Right atrium auricular region (tissue), 2 donors: ENCODE measurements around the gene FAM222A. TPM values are rescaled to one million over a fixed set of nuclear protein-coding genes. Genes with fewer than 3 reads are reported as not detected.

Source experiments
- DNase-seq: peaks from one replicate; pipeline ENCODE4 v3.0.0-alpha.2; 2019; ENCODE audit warnings: low spot score
- H3K27ac ChIP-seq, 2 donors: fragments of 200-600 bp; sonication (generic); 1 replicate in 1 of 2; 2 replicates in 1 of 2; pipeline ENCODE4 v1.5.1; 2016 to 2019
- H3K27me3 ChIP-seq, 2 donors: fragments of 200-600 bp; sonication (generic); one replicate each; pipeline versions ENCODE4 v1.5.1 to v1.6.0; 2017 to 2019
- H3K36me3 ChIP-seq: fragments of 200-600 bp; sonication (generic); one replicate; pipeline ENCODE4 v1.5.1; 2016
- H3K4me1 ChIP-seq, 2 donors: fragments of 200-600 bp; sonication (generic); one replicate each; pipeline versions ENCODE4 v1.5.1 to v1.6.0; 2017 to 2019
- H3K4me3 ChIP-seq, 2 donors: fragments of 200-600 bp; sonication (generic); 1 replicate in 1 of 2; 2 replicates in 1 of 2; pipeline ENCODE4 v1.5.1; 2017 to 2019; ENCODE audit warnings: mild to moderate bottlenecking in 1 of 2, moderate library complexity in 1 of 2
- H3K9me3 ChIP-seq, 2 donors: fragments of 200-600 bp; sonication (generic); one replicate each; pipeline ENCODE4 v1.5.1; 2019
- total RNA-seq, 2 donors: library from RNA; depleted of rRNA; stranded (reverse); fragments of >200 nt; gene quantifications; one replicate each; pipeline ENCODE4 v1.1.0, GENCODE V29; 2016
- TF ChIP-seq, protein P1 (sequence below), 2 donors: fragments of 200-600 bp; sonication (generic); IDR thresholded peaks; one replicate each; pipeline ENCODE4 v1.5.1; 2019; ENCODE audit warnings: antibody characterized with exemption in 2 of 2

The FAM222A gene
- 10 to 100 TPM; 23.6 to 32.4 TPM for total RNA-seq

DNA sequence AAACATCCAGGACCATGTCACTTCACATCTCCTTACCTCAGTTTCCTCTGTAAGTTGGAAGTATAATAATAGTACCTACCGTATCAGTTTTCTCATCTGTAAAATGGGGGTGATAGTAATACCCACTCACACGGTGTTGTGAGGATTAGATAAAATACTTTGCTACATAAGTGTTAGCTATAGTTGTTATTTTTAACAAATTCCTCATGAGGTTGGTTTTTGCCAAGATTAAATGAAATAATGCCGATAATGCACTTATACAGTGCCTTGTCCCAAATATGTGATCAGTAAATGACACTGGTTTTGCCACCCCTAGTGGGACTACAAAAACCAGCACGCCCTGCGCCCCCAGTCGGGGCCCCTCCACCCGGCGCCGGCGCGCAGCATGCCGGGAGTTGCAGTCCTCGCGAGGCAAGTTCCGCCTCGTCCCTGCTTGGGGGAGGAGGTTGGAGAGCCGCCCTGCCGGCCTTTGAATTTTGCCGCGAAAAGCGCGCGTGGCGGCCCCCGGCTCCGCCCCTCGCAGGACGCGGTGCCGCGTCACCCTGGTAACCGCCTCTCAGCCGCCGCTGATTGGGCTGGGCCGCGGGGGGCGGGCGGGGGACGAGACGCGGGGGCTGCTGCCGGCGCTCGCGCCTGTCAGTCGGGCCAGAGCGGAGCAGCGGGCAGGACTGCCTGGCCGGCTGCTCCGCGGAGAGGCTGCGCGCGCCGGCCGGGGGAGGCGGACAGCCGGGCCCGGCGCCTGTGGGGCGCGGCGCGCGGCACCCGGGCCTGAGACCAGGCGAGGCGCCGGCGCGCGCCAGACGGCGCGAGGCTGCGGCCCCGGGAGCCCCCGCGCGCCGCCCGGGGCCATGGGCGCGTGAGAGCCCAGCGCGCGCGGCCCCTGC lies at the start of gene FAM222A:
Gene FAM222A, plus strand, starts transcription at position 639 of the 884 bp plus-strand sequence. CDS start 30,322 bp downstream, outside the sequence.
- Histone ChIP-seq H3K36me3 (no peaks in the 10 kb centered on the region), H3K27me3 (no peaks in the 10 kb centered on the region), H3K9me3 (no peaks in the 10 kb centered on the region), H3K4me3 (peak within 1 kb of the TSS; percentile 61 to 72), H3K4me1 (peaks cover 0 to 57% of the 10 kb centered on the region in 2 donors), H3K27ac (peak within 1 kb of the TSS; percentile 79 to 89)
- peak; percentile 96 for DNase-seq
- TF ChIP-seq, protein P1, sequence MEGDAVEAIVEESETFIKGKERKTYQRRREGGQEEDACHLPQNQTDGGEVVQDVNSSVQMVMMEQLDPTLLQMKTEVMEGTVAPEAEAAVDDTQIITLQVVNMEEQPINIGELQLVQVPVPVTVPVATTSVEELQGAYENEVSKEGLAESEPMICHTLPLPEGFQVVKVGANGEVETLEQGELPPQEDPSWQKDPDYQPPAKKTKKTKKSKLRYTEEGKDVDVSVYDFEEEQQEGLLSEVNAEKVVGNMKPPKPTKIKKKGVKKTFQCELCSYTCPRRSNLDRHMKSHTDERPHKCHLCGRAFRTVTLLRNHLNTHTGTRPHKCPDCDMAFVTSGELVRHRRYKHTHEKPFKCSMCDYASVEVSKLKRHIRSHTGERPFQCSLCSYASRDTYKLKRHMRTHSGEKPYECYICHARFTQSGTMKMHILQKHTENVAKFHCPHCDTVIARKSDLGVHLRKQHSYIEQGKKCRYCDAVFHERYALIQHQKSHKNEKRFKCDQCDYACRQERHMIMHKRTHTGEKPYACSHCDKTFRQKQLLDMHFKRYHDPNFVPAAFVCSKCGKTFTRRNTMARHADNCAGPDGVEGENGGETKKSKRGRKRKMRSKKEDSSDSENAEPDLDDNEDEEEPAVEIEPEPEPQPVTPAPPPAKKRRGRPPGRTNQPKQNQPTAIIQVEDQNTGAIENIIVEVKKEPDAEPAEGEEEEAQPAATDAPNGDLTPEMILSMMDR (IDR thresholded peaks at IDR 0.05): peak in 1 of 2 donors; percentile 37

DNA sequence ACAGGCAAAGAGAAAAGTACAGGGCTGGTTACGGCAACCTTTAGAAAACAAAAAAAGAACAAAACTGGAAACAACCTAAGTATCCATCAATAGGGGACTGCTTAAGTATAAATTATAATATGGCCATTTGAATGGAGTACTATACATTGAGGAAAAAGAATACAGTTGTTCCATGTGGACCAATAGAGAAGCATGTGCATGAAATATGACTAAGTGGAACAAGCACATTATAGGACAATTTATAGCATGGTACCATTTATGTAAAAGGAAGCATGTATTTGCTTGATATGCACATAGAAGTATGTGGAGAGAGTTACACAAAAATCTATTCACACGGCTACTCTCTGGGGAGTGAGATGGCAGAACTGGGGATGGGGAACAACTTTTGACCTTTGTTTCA lies 49.2 kb upstream of the FAM222A start:
- Histone ChIP-seq H3K27ac (no peak overlapping the region), H3K27me3 (no peaks in the 10 kb centered on the region), H3K4me3 (no peak overlapping the region), H3K36me3 (no peaks in the 10 kb centered on the region), H3K9me3 (no peaks in the 10 kb centered on the region), H3K4me1 (no peaks in the 10 kb centered on the region)
- TF ChIP-seq, protein P1 (IDR thresholded peaks at IDR 0.05): no peak
- DNase-seq: no peak

DNA sequence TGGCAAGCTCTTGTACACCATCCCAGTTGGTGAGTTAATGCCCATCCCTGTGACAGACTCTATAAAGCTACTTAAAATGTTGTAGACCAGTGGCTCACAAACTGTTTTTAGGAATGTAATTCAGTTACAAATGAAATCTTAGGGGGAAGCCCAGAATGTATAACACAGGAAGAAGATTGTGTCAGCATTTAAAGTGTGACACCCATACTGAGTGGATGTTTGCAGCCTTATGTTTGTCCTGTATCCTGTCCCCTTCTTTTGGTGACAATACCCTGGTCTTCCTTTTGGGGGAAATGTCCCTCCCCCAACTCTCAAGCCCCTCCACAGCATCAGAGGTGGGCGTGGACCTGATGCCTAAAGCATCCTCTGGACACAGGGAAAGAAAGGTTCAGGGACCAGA lies 47.6 kb upstream of the FAM222A start:
- DNase-seq: no peak
- no peak overlapping the region for H3K4me3 ChIP-seq
- TF ChIP-seq, protein P1 (IDR thresholded peaks at IDR 0.05): no peak
- H3K27me3 ChIP-seq: no peaks in the 10 kb centered on the region
- H3K4me1 ChIP-seq: no peaks in the 10 kb centered on the region
- H3K36me3 ChIP-seq: no peaks in the 10 kb centered on the region
- H3K9me3 ChIP-seq: no peaks in the 10 kb centered on the region
- H3K27ac ChIP-seq: no peak overlapping the region

DNA sequence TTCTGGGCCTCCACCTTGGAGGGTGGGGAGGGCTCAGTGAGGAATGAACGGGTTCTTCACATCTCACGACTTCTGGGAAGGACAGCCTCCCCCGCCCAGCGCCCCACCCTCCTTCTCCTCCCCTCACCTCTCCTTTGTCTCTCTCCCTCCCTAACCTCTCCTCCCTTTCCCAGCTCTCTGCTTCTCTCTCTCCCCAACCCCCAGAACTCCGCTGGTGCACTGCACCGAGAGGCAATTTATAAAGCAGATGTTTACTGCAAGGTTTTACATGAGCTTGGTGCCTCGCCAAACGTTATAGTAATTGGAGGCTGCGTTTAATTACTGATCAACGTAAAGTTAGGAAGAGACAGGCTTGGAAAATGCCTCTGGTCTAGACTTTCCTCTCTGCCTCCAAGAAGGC lies 42.9 kb upstream of the FAM222A start:
- Histone ChIP-seq H3K27ac (no peak overlapping the region), H3K4me1 (no peaks in the 10 kb centered on the region), H3K27me3 (no peaks in the 10 kb centered on the region), H3K9me3 (no peaks in the 10 kb centered on the region), H3K4me3 (no peak overlapping the region), H3K36me3 (no peaks in the 10 kb centered on the region)
- TF ChIP-seq, protein P1 (IDR thresholded peaks at IDR 0.05): no peak
- no peak for DNase-seq

DNA sequence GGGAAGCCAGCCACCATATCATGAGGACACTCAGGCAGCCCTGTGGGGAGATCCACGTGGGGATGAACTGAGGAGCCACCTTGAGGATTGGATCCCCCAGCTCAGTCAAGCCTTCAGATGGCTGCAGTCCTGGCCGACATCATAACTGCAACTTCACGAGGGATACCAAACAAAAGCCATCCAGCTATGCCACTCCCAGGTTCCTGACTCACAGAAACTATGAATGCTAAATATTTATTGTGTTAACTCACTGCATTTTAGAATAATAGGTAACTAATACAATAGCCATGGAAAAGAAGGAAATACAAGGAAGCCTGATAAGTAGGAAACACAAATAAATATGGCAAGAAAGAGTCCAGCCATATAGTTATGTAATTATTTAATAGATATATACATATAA lies 42.1 kb upstream of the FAM222A start:
- H3K27ac ChIP-seq: no peak overlapping the region
- H3K27me3 ChIP-seq: no peaks in the 10 kb centered on the region
- no peak overlapping the region for H3K4me3 ChIP-seq
- H3K9me3 ChIP-seq: no peaks in the 10 kb centered on the region
- DNase-seq: no peak
- H3K36me3 ChIP-seq: no peaks in the 10 kb centered on the region
- H3K4me1 ChIP-seq: no peaks in the 10 kb centered on the region
- TF ChIP-seq, protein P1 (IDR thresholded peaks at IDR 0.05): no peak
